HFF-Myc (cell line): ENCODE results near the gene FSTL5.

Source experiments
- DNase-seq: peaks from one replicate; pipeline ENCODE4 v3.0.0-alpha.2; 2011; ENCODE audit warnings: low read depth; ENCODE audit errors: extremely low read depth
- H3K4me3 ChIP-seq: replicated peaks from 2 replicates; pipeline ENCODE4 v1.5.1; 2011; ENCODE audit warnings: low read depth, mild to moderate bottlenecking, control low read depth, low read length
- CTCF ChIP-seq: IDR thresholded peaks from 2 replicates; pipeline ENCODE4 v1.5.1; 2012; ENCODE audit warnings: mild to moderate bottlenecking, low read depth, low read length, control low read depth; ENCODE audit errors: missing control alignments

Gene FSTL5

DNA sequence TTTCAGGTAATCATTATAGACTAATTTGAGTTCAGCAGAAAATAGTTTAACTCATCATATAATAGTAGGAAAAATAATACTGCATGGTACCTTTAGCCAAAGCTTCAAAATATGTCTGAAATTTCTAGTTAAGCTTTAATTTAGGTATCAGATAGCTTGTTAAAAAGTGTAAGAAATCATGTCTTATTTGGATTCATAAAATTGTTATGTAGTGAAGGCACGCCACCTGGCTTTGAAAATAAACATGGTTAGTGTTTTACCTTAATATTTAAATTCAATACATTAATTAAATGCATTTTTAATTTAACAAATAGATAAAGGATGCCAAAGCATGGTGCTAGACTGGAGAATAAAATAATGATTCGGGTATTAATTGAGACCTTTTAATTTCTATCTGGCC is 211.4 kb downstream of the FSTL5 start:
- H3K4me3 ChIP-seq, result no peak overlapping the region
- no peak for TF ChIP-seq CTCF
- no peak for DNase-seq

DNA sequence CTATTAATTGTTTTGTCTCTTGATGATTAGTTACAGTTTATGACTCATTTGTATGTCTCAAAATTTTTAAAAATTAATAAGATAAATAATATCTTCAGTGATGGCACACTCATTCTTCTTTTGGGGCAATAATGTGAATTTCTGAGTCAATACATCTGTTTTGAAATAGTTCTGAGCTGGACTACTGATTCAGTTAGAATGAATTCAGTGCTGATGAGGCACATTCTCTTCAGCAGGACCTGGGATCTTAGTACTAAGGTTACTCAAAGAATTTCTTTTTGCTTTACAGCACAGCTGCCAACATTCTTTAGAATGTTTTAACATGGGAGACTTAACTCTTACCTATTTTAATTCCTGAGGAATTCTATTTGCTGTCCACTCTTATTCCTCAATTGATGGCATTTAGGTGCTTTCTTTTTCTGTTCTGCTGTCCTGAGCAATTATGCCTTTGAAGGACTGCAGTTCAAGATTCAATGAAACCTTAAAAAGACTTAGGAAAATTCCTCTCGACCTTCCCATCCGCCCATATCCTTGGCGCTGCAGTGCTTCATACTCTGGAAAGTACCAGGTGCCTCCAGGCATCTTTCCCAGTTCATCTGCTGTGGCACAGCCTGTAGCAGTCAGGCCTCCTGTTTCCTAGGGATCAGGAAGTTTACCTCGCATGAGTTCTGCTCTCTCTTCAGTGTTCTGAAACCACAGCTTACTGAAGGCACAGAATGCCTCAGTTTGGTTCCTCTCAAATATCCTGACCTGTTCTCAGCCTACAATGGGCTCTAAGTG is 213.7 kb downstream of the FSTL5 start:
- TF ChIP-seq CTCF, result no peak
- H3K4me3 ChIP-seq, result no peak overlapping the region
- no peak for DNase-seq

DNA sequence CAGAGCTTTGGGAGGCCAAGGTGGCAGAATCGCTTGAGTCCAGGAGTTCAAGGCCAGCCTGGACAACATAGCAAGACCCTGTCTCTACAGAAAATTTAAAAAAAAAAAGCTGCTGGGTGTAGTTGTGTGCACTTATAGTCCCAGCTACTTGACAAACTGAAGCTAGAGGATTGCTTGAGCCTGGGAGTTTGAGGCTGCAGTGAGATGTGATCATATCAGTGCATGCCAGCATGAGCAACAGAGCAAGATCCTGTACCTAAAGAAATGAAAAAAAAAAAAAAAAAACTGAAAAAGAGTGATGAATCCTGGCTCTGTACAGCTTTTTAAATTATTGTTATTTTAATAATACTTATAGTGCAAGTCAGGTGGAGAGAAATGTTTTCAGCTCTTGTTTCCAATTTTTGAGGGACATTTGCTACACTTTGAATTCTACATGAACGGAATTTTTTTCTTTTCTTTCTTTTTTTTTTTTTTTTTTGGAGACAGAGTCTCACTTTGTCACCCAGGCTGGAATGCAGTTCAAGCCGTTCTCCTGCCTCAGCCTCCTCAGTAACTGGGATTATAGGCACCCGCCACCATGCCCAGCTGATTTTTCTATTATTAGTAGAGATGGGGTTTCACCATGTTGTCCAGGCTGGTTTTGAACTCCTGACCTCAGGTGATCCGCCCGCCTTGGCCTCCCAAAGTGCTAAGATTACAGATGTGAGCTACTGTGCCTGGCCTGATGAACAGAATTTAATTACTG is 215.6 kb downstream of the FSTL5 start:
- TF ChIP-seq CTCF, result no peak
- no peak overlapping the region for H3K4me3 ChIP-seq
- no peak for DNase-seq

DNA sequence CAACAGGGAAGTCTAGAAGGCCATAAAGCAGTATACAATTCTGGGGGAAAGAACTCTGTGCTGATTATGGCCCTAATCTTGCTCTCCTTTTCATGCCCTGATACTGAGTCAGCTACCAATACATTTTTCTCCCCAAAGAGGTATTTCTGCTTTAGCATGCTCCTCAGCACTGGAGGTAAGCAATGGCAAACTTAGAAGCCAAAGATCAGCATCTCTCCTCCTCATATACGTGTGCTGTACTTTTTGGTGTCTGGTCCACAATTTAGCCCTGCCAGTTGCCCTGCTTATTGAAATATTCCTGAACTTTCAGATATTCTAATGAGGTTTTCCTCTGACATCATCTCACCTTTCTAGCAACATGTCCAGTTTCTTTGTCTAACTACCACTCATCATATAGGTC is 226.2 kb downstream of the FSTL5 start:
- H3K4me3 ChIP-seq, result no peak overlapping the region
- peak; percentile 16 for DNase-seq
- no peak for TF ChIP-seq CTCF

GRCh38 chr4:161936625-161937550 is 226.9 kb downstream of the FSTL5 start:
- no peak for TF ChIP-seq CTCF
- H3K4me3 ChIP-seq, result no peak overlapping the region
- DNase-seq, result peak; percentile 98

- no peak for TF ChIP-seq CTCF
- no peak overlapping the region for H3K4me3 ChIP-seq
- DNase-seq, result no peak
These were observed 232.7 kb downstream of the FSTL5 start for GRCh38 chr4:161931089-161931488.
